M059J (cell line): Measurements from ENCODE around the gene KCTD7. TPM values are rescaled to one million over a fixed set of nuclear protein-coding genes. Genes with fewer than 3 reads are reported as not detected.
"Not testable (repeated sequence)": the region's sequence is repeated elsewhere in the genome, so short reads cannot be mapped to it uniquely, and the experiment has no call there.

Source experiments
- DNase-seq: peaks from one replicate; pipeline ENCODE4 v3.0.0-alpha.2; 2012; ENCODE audit warnings: low read depth
- total RNA-seq: library from RNA; depleted of rRNA; stranded (reverse); fragments of >200 nt; shearing (Covaris generic); gene quantifications from 2 replicates; pipeline ENCODE4 v1.2.3, GENCODE V29; 2014; rRNA removed

The KCTD7 gene
- 6.5 and 8.3 TPM in 2 replicates for total RNA-seq

GRCh38 chr7:66628361-66629221 is at the start of gene KCTD7:
KCTD7 (plus strand) TSS chr7:66628881; CDS start chr7:66629065, 184 bp downstream.
- peak; percentile 97 for DNase-seq

GRCh38 chr7:66580380-66580779 is 48.3 kb upstream of the KCTD7 start:
- not testable (repeated sequence) for DNase-seq

GRCh38 chr7:66582816-66583489 is 45.7 kb upstream of the KCTD7 start:
- DNase-seq: not testable (repeated sequence)

GRCh38 chr7:66583490-66584110 is 45.1 kb upstream of the KCTD7 start:
- no peak for DNase-seq

- no peak for DNase-seq
Observed at GRCh38 chr7:66586181-66586580, 42.5 kb upstream of the KCTD7 start.

GRCh38 chr7:66588226-66588625 is 40.5 kb upstream of the KCTD7 start:
- peak; percentile 17 for DNase-seq

- not testable (repeated sequence) for DNase-seq
Observed at GRCh38 chr7:66588856-66589570, 39.7 kb upstream of the KCTD7 start.

GRCh38 chr7:66590302-66591057 is 38.2 kb upstream of the KCTD7 start:
- DNase-seq: peak; percentile 58

GRCh38 chr7:66591058-66591798 is 37.5 kb upstream of the KCTD7 start:
- peak; percentile 39 for DNase-seq

GRCh38 chr7:66591799-66592596 is 36.7 kb upstream of the KCTD7 start:
- peak; percentile 94 for DNase-seq

- DNase-seq: not testable (repeated sequence)
Observed at GRCh38 chr7:66592597-66593146, 36.0 kb upstream of the KCTD7 start.

- not testable (repeated sequence) for DNase-seq
Observed at GRCh38 chr7:66594082-66594481, 34.6 kb upstream of the KCTD7 start.

- no peak for DNase-seq
Observed at GRCh38 chr7:66597461-66597860, 31.2 kb upstream of the KCTD7 start.

GRCh38 chr7:66602159-66602558 is 26.5 kb upstream of the KCTD7 start:
- no peak for DNase-seq

- no peak for DNase-seq
Observed at GRCh38 chr7:66604198-66604597, 24.5 kb upstream of the KCTD7 start.

- not testable (repeated sequence) for DNase-seq
Observed at GRCh38 chr7:66606540-66607291, 22.0 kb upstream of the KCTD7 start.

- DNase-seq: no peak
Observed at GRCh38 chr7:66609176-66609575, 19.5 kb upstream of the KCTD7 start.

GRCh38 chr7:66614596-66614995 is 14.1 kb upstream of the KCTD7 start:
- DNase-seq: not testable (repeated sequence)
